GM12878 (cell line): ENCODE measurements around the gene IL26. TPM values are rescaled to one million over a fixed set of nuclear protein-coding genes. Genes with fewer than 3 reads are reported as not detected.

Experiments
- ATAC-seq: fragments of 200-7000 bp; cut with Tn5 transposase; 3 replicates; pipeline ENCODE4 v1.9.1; 2020; ENCODE audit warnings: mild to moderate bottlenecking, moderate library complexity
- BruUV-seq: library from RNA; stranded (reverse); fragments of 400-500 nt; replicated peaks from 2 replicates; lab custom pipeline; 2021; lab: Mats Ljungman, UMichigan
- CTCF ChIA-PET: fragments of 300-600 bp; sonication (Branson Sonifier 250); formaldehyde crosslinking; extraction: SDS; loops from one replicate; lab custom pipeline; 2021; ENCODE audit warnings: inconsistent platforms; lab: Yijun Ruan, JAX
- POLR2A ChIA-PET: fragments of 350-600 bp; formaldehyde crosslinking; extraction: SDS; loops from one replicate; lab custom pipeline; 2021; ENCODE audit warnings: inconsistent platforms; lab: Charles Lee
- RAD21 ChIA-PET: fragments of 300-600 bp; sonication (Branson Sonifier 250); formaldehyde crosslinking; loops from one replicate; lab custom pipeline; 2023; ENCODE audit warnings: antibody characterized with exemption; ENCODE audit not compliant: unreplicated experiment; lab: Charles Lee
- SMC1A ChIA-PET: fragments of 300-600 bp; sonication (Branson Sonifier 250); formaldehyde crosslinking; loops from one replicate; lab custom pipeline; 2023; ENCODE audit not compliant: unreplicated experiment, uncharacterized antibody; lab: Charles Lee
- DNase-seq: peaks from one replicate; pipeline ENCODE4 v3.0.0-alpha.2; 2011; ENCODE audit warnings: low read depth, low spot score
- FAIRE-seq: peaks from 3 replicates; lab custom pipeline; 2011; peaks lifted over from hg19 to GRCh38; lab: Jason Lieb, UNC
- H2AFZ ChIP-seq: 2 replicates; pipeline ENCODE4 v1.6.0; 2011; ENCODE audit warnings: low read depth, low read length, control low read depth; ENCODE audit not compliant: control insufficient read depth
- H3K27ac ChIP-seq: 2 replicates; pipeline ENCODE4 v1.5.1; 2011; ENCODE audit warnings: control low read depth; ENCODE audit not compliant: control insufficient read depth, insufficient read depth
- H3K27me3 ChIP-seq, 2 experiments: replicated peaks in 1 of 2; 2 replicates each; pipeline versions ENCODE4 v1.6.0 to v1.6.1; 2011; ENCODE audit warnings: low read length in 1 of 2; ENCODE audit not compliant: control insufficient read depth in 2 of 2, insufficient read depth in 2 of 2
- H3K36me3 ChIP-seq, 2 experiments: 2 replicates each; pipeline ENCODE4 v1.5.1; 2011; ENCODE audit warnings: low read length in 1 of 2; ENCODE audit not compliant: control insufficient read depth in 2 of 2, insufficient read depth in 2 of 2
- H3K4me1 ChIP-seq: 2 replicates; pipeline ENCODE4 v1.6.1; 2011; ENCODE audit warnings: mild to moderate bottlenecking, low read length, moderate library complexity, mixed read lengths; ENCODE audit not compliant: control insufficient read depth, insufficient read depth
- H3K4me2 ChIP-seq: 2 replicates; pipeline ENCODE4 v1.6.0; 2011; ENCODE audit warnings: control low read depth; ENCODE audit not compliant: control insufficient read depth, insufficient read depth
- H3K4me3 ChIP-seq: fragments of 200-600 bp; sonication (generic); 2 replicates; pipeline ENCODE4 v1.5.1; 2016
- H3K79me2 ChIP-seq: 2 replicates; pipeline ENCODE4 v1.6.0; 2011; ENCODE audit warnings: low read length; ENCODE audit not compliant: control insufficient read depth, insufficient read depth
- H3K9ac ChIP-seq: 2 replicates; pipeline ENCODE4 v1.8.0; 2011; ENCODE audit warnings: low read length, control low read depth, mixed read lengths; ENCODE audit not compliant: control insufficient read depth, insufficient read depth
- H3K9me3 ChIP-seq: replicated peaks from 3 replicates; pipeline ENCODE4 v1.5.1; 2011; ENCODE audit warnings: mild to moderate bottlenecking, low read length; ENCODE audit not compliant: control insufficient read depth, insufficient read depth
- H4K20me1 ChIP-seq: 2 replicates; pipeline ENCODE4 v1.6.0; 2011; ENCODE audit not compliant: control insufficient read depth, insufficient read depth
- ATF2 ChIP-seq: IDR thresholded peaks from 2 replicates; pipeline ENCODE4 v1.6.1; 2012; ENCODE audit warnings: low read length, inconsistent platforms
- BMI1 ChIP-seq: fragments of 450-650 bp; IDR thresholded peaks from 2 replicates; pipeline ENCODE4 v1.6.1; 2016; ENCODE audit warnings: mild to moderate bottlenecking, moderate library complexity, borderline replicate concordance
- CEBPB ChIP-seq, 2 experiments: fragments of 150-350 bp in 1 of 2; IDR thresholded peaks; 2 replicates each; pipeline ENCODE4 v1.6.1; 2012 to 2014; ENCODE audit warnings: low read depth in 2 of 2, low read length in 2 of 2, borderline replicate concordance in 1 of 2, inconsistent platforms in 1 of 2
- KLF5 ChIP-seq: fragments of 450-650 bp; IDR thresholded peaks from 2 replicates; pipeline ENCODE4 v1.6.1; 2014; ENCODE audit warnings: mild to moderate bottlenecking; ENCODE audit not compliant: partially characterized antibody
- MEF2A ChIP-seq: IDR thresholded peaks from 2 replicates; pipeline ENCODE4 v1.6.1; 2011; ENCODE audit warnings: low read depth, mild to moderate bottlenecking, low read length, moderate library complexity; ENCODE audit not compliant: insufficient read depth
- NBN ChIP-seq: fragments of 450-650 bp; IDR thresholded peaks from 2 replicates; pipeline ENCODE4 v1.6.1; 2016
- NRF1 ChIP-seq: conservative IDR thresholded peaks from 2 replicates; pipeline ENCODE4 v1.6.1; 2011; ENCODE audit warnings: mild to moderate bottlenecking, low read depth, low read length, improper control_type of control experiment
- RBBP5 ChIP-seq: fragments of 200-600 bp; sonication (generic); conservative IDR thresholded peaks from 2 replicates; pipeline ENCODE4 v1.6.1; 2016
- TAF1 ChIP-seq: IDR thresholded peaks from 2 replicates; pipeline ENCODE4 v1.6.1; 2011; ENCODE audit warnings: mild to moderate bottlenecking, low read depth, low read length, borderline replicate concordance
- TBL1XR1 ChIP-seq: IDR thresholded peaks from 2 replicates; pipeline ENCODE4 v1.6.1; 2012; ENCODE audit warnings: low read depth, low read length, improper control_type of control experiment
- TCF12 ChIP-seq: IDR thresholded peaks from 2 replicates; pipeline ENCODE4 v1.6.1; 2011; ENCODE audit warnings: low read depth, mild to moderate bottlenecking, low read length
- ZBTB33 ChIP-seq: fragments of 450-650 bp; IDR thresholded peaks from 2 replicates; pipeline ENCODE4 v1.6.1; 2017; ENCODE audit warnings: mild to moderate bottlenecking
- ZZZ3 ChIP-seq: IDR thresholded peaks from 2 replicates; pipeline ENCODE4 v1.6.1; 2011; ENCODE audit warnings: low read depth; ENCODE audit not compliant: control insufficient read depth, insufficient read length
- WGBS: methylation state at CpG from one replicate; pipeline ENCODE4 v1.1.6; 2016; ENCODE audit warnings: low lambda C conversion rate; ENCODE audit not compliant: insufficient replicate concordance, insufficient coverage; ENCODE audit errors: missing lambda C conversion rate; 5-methylcytosine and 5-hydroxymethylcytosine counted together
- in situ Hi-C: fragments of 300-500 bp; cut with MboI; formaldehyde crosslinking; loops from 9 replicates; pipeline ENCODE4 v1.14.3; 2018; ENCODE audit warnings: mixed read lengths
- intact Hi-C: fragments of 100-400 bp; cut with micrococcal nuclease; formaldehyde crosslinking; loops from one replicate; pipeline ENCODE4 v1.14.2; 2022; ENCODE audit not compliant: unreplicated experiment
- polyA plus RNA-seq, 11 experiments: library from polyadenylated mRNA; depleted of rRNA in 4 of 11; unstranded in 6 of 11; stranded (reverse) in 5 of 11; fragments of >200 nt; fragmentation: Nextera tagmentation in 4 of 11; fragmentation: Illumina TruSeq in 1 of 11; extraction: Ambion mirVana in 4 of 11; extraction: Trizol in 1 of 11; gene quantifications; 1 replicate in 1 of 11; 2 replicates in 10 of 11; pipeline versions ENCODE4 v1.2.1 to v1.2.3, GENCODE V29; 2011 to 2016; ENCODE audit warnings: inconsistent platforms in 2 of 11, missing spikeins in 2 of 11, low read depth in 1 of 11
- total RNA-seq, 4 experiments: library from RNA; depleted of rRNA in 3 of 4; stranded (reverse); fragments of >200 nt in 3 of 4; fragmentation: Illumina TruSeq in 1 of 4; extraction: Trizol in 1 of 4; gene quantifications; 2 replicates each; pipeline versions ENCODE4 v1.2.1 to v1.2.3, GENCODE V29; 2013 to 2021

IL26 gene
- total and polyA plus RNA-seq, 10 of the 15 experiments (the other 5 are each of a cell fraction or from before 2014, with no cell fraction given): not detected

DNA sequence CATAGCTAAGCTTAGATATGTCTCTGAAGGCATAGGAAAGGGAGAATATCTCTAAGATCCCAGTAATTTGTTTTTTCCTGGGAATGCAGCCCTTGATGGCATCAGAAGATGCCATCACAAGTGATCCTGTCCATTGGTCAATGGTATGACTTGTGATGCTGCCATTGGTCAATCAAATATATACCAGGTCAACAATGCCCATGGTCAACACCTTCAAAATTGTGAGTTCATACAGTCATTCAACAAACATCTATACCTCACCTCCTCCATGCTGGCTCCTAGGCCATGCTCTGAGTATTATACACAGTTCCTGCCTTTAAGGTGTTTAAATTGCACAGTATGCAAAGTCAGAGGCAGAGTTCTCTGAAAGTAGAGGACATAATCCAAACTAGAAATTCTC is 47.1 kb upstream of the IL26 start:
- Histone ChIP-seq H3K27ac (no peak overlapping the region), H3K4me3 (no peak overlapping the region), H3K4me1 (peaks cover 3% of the 10 kb centered on the region; the same call in 1 of the 2 replicates), H3K9me3 (no peaks in the 10 kb centered on the region; the same call in 2 of the 3 replicates), H3K79me2 (no peaks in the 10 kb centered on the region), H2AFZ (no peak overlapping the region), H3K4me2 (no peak overlapping the region), H3K36me3 (no peaks in the 10 kb centered on the region), H4K20me1 (no peaks in the 10 kb centered on the region)
- no peak for DNase-seq
- ChIA-PET RAD21 (no interaction called here), SMC1A (interaction anchor here (1.5 to 4.4 kb wide), 2 partner anchors 11 to 14 kb away, joined by 3 to 12 read pairs; no protein-coding TSS in a partner anchor), POLR2A (no interaction called here)
- intact Hi-C loops: no loop called here
- FAIRE-seq: no peak
- TF ChIP-seq RBBP5 (no peak), TBL1XR1 (no peak)
- TF ChIP-seq, all 136 proteins: peak for 0
- H3K27me3 ChIP-seq: no peaks in the 10 kb centered on the region
- no TSS peak for BruUV-seq
- in situ Hi-C loops: no loop called here
- H3K9ac ChIP-seq: no peak overlapping the region
- CTCF ChIA-PET: interaction anchor here (2.8 kb wide), 1 partner anchor 11 kb away, joined by 11 read pairs; no protein-coding TSS in a partner anchor
- ATAC-seq: no peak

DNA sequence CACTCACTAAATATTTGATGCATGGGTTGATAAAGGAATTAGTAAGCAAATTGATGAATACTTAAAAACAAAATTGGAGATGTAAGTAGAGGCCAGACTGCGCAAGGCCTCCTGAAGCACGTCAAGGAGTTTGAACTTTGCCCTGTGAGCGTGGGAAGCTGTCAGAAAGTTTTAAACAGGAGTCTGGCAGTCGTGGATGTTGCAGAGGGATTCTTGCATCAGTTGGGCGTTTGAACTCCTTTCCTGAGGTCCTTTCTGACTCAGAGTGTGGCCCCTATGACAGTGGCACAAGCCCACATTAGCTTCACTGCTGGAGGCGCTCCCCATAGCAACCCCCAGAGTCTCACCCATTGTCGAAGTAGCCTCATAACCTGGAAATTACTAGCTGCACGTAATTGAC is 45.7 kb upstream of the IL26 start:
- CTCF ChIA-PET: interaction anchor here (0.8 to 1.1 kb wide), 2 partner anchors 19 to 45 kb away, joined by 3 to 6 read pairs; no protein-coding TSS in a partner anchor
- no peak overlapping the region for H3K4me2 ChIP-seq
- no peak overlapping the region for H2AFZ ChIP-seq
- no peak overlapping the region for H3K27ac ChIP-seq
- RAD21 ChIA-PET: interaction anchor here (1.1 kb wide), 1 partner anchor 46 kb away, joined by 4 read pairs; the partner anchor contains the start of gene IL26
- BruUV-seq: no TSS peak
- intact Hi-C loops (no loop called here), in situ Hi-C loops (no loop called here)
- SMC1A ChIA-PET: interaction anchor here (0.9 to 4.4 kb wide), 3 partner anchors 12 to 45 kb away, joined by 3 to 12 read pairs (median 4); no protein-coding TSS in a partner anchor
- no peaks in the 10 kb centered on the region for H3K4me1 ChIP-seq
- no peaks in the 10 kb centered on the region for H3K79me2 ChIP-seq
- no peaks in the 10 kb centered on the region for H3K27me3 ChIP-seq
- H4K20me1 ChIP-seq: no peaks in the 10 kb centered on the region
- H3K9me3 ChIP-seq: no peaks in the 10 kb centered on the region; the same call in 2 of the 3 replicates
- ATAC-seq (no peak), FAIRE-seq (no peak), DNase-seq (no peak)
- WGBS: 71% methylated on average over 8 of the region's 8 CpGs
- POLR2A ChIA-PET: interaction anchor here (0.7 kb wide), 1 partner anchor 267 kb away, joined by 3 read pairs; no protein-coding TSS in a partner anchor
- no peaks in the 10 kb centered on the region for H3K36me3 ChIP-seq
- no peak overlapping the region for H3K9ac ChIP-seq
- H3K4me3 ChIP-seq: no peak overlapping the region
- TF ChIP-seq ATF2: no peak
- no peak for TF ChIP-seq TCF12
- TF ChIP-seq NRF1: no peak
- no peak for TF ChIP-seq ZBTB33
- TF ChIP-seq KLF5: no peak
- TF ChIP-seq ZZZ3: no peak
- no peak for TF ChIP-seq MEF2A
- TF ChIP-seq CEBPB (IDR thresholded peaks at IDR 0.05; ENCODE audit: borderline replicate concordance in 1 of 2, low read depth in 2 of 2, low read length in 2 of 2): no peak
- TF ChIP-seq BMI1: no peak
- TF ChIP-seq TAF1: no peak
- TF ChIP-seq NBN: no peak
